Frontal cortex (tissue), 4 donors: ENCODE data around the gene ADARB2. TPM values are rescaled to one million over a fixed set of nuclear protein-coding genes. Genes with fewer than 3 reads are reported as not detected.

ENCODE experiments used
- DNase-seq, 2 donors: peaks; one replicate each; pipeline ENCODE4 v3.0.0; 2012; ENCODE audit warnings: low spot score in 2 of 2
- FAIRE-seq: peaks from 2 replicates; lab custom pipeline; 2012; peaks lifted over from hg19 to GRCh38; lab: Jason Lieb, UNC
- total RNA-seq: library from RNA; depleted of rRNA; stranded (reverse); fragments of >200 nt; gene quantifications from one replicate; pipeline ENCODE4 v1.2.3, GENCODE V29; 2014
- donor health status: control.
- donor health status: control.
- donor health status: control.

Gene ADARB2
- total RNA-seq, 1 donor from 2014 or later = 3.3 TPM

DNA sequence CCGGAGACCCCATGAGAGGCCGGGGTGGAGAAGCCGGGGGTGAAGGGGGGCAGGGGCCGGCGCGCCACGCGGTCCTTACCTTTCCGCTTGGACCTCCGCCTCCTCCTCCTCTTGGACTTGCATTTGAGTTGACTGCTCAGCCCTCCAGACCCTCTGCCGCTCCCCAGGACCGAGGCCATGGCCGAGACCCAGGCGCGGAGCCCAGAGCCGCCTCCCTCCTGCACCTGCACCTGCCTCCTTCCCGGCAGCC is 428 bp downstream of the ADARB2 start:
- DNase-seq (no peak), FAIRE-seq (no peak)

DNA sequence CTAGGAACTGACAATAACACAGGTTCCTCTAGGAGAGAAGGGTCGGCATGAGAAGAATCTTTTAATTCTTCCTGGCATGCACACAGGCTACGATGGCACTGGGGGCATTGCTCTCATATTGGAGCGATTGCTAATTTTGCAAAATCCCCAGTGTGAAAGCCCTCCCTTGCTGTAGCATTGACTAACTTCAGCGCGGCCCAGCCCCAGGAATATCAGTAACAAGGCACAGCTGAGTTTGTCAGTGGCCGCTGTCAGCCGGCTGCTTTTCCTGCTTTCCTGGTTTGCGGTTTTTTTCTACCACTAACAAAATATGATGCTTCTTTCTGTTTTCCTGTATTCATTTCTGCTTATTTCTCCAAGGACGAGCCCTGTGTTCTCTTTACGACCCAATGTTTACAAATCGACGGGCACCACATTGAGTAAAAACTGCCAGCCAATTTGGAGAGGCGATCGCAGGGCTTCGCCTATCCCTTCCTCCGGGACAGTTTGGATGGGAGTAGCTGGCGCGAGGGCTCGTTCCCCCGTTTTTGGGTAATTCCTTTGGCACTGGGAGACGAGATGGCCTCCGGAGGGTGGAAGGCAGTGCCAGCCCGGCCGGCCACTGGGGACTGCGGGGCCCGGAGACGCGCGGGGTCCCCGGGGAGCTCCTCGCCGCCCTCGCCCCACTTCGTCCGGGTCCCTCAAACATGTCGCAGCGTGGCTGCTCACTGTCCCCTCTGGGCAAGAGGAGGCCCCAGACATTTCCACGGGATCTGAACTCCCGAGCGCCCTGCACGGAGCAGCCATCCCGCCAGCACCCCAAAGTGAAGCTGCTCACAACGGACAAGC is 967 bp downstream of the ADARB2 start:
- DNase-seq = no peak
- FAIRE-seq = no peak

DNA sequence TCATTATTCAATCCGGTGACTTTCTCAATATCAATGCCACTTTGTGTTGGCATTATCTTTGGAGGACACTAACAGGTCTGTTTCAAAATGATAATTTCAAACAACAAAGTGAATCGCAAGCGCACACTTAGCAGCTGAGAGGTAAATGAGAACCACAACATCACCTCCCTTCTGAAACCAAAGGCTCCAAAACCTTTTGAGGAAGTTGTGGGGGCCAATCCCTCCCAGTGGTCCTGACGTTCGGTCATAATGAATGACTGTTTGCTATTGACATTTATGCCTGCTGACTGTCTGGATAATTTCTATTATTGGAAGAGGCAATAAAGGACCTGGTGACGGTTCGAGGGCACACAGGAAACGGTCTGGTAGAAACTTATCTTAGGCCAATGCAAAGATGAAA is 1.8 kb downstream of the ADARB2 start:
- no peak for FAIRE-seq

DNA sequence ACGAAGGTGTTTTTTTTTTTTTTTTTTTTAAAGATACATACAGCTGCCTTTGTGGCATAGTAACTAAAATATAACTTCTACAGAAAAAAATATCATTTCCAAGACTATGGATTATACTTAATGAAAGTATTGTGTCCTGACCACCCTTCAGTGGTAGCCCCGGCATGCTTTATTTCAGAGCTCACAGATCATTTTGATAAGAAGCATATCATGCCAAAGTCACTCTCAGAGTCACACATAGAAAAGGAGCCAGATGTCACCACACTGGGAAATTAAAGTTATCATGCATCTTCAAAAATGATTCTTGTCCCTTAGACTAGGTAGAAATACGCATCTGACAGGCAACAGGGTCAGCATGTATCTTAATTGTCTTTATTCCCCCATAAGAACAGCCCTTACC is 3.0 kb downstream of the ADARB2 start:
- FAIRE-seq (no peak), DNase-seq (no peak)

More for the DNA sequence above, 1.8 kb downstream of the ADARB2 start:
- DNase-seq = no peak

DNA sequence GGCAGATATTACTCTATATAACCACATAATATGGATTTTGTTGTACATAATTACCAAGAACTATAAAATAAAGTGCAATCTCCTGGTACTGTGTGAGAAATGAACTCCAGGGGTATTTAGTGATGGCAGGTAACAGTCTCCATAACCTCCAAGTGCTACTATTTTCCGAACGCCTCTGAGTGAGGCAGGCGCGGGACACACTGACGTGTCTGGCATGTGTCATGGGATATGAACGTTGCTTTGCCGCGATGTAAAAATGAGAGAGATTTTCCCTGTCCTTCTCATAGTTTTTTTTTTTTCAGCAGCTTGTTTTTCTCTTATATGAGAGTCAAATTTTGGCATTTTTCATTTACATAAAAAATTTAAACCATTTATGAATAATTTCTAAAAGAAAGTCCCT is 3.6 kb downstream of the ADARB2 start:
- no peak for DNase-seq
- no peak for FAIRE-seq

DNA sequence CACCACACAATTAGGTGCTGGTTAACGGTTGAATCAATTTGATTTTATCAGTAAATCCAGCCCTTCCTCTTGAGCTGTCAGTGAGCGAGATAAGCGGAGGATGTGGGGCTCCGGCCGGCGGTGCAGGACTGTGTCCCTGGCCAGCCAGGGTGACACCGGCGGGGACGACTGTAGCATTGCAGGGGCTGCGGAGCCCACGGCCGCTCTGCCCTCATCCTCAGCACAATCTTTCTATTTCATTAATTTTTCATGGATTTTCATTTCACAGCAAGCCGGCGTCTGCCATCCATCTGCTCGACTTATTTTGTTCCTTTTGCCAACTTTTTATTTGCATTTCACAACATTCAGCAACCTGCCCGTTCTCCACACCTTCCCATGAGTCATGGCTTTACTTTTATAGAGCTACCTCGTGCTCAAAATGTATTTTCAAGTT is 4.7 kb downstream of the ADARB2 start:
- DNase-seq (no peak), FAIRE-seq (no peak)

DNA sequence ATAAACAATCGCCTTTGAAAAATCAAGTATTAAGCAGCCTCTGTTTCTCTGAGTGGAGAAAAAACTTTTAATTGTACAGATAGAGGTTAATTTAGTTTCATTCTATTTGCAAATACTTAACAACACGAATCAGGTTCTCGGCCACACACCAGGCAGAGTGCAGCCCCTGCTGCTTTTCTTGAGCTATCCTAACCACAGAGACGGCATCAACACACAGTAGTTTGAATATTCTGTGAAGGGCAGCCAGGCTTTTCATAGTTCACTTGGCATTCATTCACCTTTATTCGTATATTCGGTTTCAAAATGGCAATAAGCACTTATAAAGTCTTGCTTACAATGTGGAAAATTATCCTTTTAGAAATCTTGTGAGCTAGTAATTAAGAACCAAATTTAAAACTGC is 5.7 kb downstream of the ADARB2 start:
- DNase-seq (no peak), FAIRE-seq (no peak)

DNA sequence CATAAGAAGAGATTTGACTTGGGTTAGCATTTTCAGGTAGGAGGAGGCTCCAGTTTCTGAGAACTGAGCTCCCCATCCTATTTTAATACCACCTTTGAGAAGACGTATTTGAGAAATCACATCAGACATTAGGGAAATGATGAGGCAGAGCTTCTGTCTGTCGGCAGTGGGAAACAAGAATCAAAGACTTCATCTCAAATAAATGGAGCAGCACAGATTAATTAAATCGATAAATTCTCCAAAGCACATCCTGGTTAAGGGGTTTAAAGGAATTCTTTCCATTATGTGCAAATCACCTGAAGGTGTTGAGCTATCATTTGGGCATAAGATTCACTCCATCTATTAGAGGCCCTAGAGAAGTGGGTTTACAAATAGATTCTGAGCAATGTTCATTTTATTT is 7.6 kb downstream of the ADARB2 start:
- FAIRE-seq = no peak
- no peak for DNase-seq

DNA sequence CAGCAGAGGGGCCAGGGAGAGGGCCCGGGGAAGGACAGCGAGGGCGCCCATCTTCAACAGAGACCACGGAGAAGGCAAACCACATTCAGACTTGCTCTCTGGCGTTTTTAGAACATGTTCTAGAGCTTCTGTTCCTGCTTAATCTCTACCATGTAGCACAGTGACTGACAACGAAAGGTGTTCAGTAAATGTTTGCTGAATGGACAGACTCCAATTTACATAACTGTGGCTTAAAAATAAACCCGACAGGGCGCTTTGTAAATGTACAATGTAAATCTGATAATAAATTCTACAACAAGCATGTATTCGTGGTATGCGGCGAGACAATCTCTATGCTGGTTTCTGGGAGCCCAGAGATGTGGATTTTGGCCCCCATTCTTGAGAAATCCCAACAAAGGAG is 10.5 kb downstream of the ADARB2 start:
- FAIRE-seq (no peak), DNase-seq (no peak)

DNA sequence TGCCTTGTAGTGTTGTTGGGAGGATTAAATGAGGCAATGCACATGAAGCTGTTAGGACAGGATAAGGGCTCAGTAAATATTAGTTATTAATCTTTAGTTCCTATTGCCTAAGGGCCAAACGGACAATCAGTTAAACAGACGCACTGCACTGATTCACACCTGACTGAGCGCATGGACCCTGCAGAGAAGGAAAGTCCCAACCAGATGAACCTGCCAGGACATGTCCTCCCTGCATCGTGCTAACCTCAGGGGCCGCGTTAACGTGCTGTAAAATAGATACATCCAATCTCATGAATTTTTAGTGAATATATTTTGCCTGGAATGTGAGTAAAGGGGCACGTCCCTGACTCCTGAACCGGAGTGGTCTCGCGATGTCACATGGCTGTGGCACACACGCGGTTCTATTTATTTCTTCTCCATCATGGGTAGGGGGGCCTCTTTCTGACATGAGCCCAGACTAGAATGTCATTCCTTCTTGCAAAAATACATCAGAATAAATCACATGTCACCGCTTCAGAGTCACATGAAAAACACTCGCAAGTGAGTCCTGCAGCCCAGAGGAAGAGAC is 12.3 kb downstream of the ADARB2 start:
- DNase-seq (no peak), FAIRE-seq (no peak)

DNA sequence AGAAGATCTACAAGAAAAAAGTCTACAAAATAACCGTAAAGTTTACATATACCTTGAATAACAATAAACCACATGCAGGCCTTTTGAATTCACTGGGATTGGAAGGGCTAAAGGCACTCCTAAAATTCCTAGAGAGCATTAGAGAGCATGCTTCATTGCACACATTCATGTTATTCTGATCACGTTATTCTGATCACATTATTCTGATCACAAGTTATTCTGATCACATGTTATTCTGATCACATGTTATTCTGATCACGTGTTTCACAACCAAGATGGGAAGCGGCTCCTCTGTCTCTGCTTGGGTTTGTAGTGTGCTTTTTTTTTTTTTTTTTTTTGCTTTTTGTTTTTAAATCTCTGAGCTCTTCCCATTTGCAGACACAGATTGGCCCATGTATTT is 20.5 kb downstream of the ADARB2 start:
- FAIRE-seq = no peak

DNA sequence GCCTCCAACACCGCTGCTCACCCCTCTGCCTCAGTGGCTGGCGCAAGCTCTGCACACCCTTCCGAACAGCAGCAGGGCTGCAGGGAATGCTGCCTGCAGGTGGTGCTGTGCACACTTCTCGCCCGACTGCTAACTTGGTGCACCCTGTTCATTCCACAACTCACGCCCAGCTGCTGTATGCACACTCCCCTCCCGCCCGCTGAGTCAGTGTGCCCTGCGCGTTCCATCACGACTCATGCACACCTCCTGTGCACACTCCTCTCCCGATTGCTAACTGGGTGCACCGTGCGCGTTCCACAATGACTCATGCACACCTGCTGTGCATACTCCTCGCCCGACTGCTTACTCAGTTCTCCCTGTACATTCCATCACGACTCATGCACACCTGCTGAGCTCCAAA is 21.5 kb downstream of the ADARB2 start:
- FAIRE-seq = no peak
- DNase-seq = no peak

More for the DNA sequence above, 20.5 kb downstream of the ADARB2 start:
- DNase-seq = no peak

DNA sequence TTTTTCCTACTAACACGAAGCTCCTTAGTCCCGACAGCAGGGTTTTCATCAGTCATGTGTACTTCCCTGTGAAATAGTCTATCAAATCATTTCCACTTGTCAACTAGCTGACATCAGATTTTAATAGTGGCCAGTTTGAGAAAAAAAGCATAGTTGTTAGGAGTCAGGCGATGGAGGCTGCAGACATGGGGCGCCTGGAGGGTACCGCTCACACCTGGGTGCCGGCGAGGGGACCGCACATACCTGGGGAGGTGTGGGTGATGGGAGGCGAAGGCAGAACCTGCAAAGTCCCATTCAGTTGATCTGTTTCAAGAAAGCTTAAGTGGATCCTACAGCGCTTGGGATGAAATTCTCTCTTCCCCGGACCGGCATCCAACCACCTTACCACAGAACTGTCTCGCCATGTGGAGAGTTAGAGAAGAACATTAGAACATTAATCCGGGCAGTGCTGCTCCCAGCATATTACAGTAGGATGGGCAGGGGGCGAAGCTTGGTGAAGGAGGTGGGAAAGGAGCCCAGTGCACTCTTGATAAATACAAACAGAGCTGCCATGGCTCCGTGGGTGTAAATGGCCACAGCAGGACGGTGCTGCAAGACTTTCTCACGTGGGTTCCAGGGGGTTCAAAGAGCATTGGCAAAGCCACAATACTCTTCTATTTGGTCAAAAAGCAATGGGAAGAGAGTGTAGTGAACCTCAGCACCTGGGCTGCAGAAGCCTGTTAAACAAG is 24.2 kb downstream of the ADARB2 start:
- FAIRE-seq (no peak), DNase-seq (no peak)

DNA sequence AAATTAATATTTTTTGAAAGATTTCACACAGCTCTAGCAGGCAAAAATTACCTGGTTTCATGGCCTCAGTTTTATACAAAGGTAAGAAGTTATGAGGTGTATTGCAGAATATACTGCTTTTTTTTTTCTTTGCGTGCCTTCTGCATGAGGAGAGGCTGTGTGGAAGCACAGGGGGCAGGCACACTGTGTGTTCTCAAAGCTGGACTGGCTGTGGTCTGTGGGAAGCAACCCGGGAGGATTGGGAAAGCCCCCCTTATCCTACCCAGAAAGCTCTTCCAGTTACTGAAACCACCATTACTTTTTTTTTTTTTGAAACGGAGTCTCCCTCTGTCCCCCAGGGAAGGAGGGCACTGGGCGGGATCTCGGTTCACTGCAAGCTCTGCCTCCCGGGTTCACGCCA is 25.0 kb downstream of the ADARB2 start:
- no peak for DNase-seq
- FAIRE-seq = no peak

DNA sequence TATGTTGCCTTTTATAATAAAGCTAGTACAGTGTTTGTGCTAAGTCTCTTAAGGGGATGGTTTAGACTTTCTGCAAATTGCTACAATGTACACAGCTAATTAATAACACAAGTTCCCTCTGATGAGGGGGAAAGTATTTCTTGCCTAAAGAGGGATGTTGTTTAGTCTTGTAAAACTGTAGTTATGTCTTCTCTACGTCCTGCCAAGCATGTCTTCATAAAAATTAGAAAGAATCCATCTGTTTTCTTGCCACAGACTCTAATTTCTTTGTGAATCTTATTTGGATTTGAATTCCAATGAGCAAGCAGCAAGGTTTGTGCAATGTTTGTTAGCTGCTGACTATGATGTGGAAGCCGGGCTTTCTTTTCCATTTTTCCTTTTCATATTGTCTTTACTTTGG is 28.2 kb downstream of the ADARB2 start:
- no peak for FAIRE-seq
- no peak for DNase-seq

DNA sequence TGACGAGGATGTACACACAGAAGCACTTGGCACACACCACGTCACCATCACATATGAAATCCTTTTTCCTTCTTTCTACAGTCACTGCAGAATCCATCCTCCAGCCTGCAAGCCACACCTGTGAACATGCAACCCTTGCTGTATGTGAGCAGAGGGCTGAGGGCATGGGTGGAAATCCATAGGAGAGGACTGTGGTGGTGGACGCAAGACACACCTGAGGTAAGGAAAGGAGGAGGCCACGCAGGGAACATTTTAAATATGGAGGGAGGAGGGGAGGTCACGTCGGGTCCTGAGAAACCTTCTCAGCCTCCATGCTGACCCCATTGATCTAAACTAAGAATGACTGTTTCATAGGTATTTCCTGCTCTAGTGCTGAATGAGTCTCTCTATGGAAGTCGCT is 28.6 kb downstream of the ADARB2 start:
- DNase-seq = no peak
- no peak for FAIRE-seq

DNA sequence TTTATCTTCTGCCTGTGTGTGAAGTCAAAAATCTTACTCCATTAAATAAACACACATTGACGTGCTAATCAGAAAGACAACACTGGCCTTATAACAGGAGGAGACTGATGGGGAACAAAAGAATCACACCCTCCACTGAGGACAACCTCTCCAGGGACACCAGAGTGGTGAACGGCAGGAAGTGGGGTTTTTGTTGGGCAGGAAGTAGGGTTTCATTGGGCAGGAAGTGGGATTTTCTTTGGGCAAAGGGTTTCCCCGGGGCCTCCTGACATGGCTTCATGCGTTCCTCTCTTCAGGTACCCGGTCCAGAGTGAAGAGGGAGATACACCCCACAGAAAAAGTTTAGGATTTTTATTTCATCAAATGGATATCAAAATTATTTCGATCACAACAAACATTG is 30.6 kb downstream of the ADARB2 start:
- FAIRE-seq (no peak), DNase-seq (no peak)

DNA sequence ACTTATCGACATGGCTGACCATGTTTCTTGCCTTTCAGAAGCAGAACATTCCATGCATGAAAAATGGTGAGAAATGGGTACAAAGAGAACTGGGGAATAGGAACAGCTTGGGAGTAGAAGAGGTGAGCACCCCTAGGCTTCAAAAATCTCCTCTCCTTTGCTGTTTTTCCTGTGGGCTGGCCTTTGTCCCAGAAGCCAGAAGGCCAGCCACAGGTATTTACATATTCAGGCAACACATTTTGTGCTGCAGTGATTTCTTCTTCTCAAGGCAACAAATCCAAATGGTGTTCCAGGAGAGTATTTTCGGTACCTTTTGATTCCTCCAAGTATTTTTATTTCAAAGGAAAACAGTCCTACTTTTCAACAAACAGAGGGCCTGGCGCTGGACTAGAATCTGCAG is 31.1 kb downstream of the ADARB2 start:
- FAIRE-seq = no peak
- no peak for DNase-seq

DNA sequence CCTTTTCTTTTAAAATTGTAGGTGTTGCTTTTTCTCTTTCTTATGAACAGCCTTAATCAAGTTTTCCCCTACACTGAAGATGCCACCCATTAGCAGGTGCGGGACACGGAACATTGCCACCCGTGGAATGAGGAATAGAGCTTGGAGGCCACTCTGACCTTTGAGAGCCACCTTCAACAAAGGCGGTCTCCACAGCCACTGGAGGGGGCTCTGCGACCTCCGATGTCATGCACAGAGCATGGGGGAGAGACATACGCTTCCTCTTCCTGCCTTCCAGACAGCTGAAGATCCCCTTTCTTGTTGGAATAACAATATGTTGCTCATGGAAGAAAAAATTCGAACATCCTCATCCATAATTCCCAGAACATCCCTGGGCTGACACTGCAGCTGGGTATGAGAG is 39.1 kb downstream of the ADARB2 start:
- DNase-seq (no peak), FAIRE-seq (no peak)

DNA sequence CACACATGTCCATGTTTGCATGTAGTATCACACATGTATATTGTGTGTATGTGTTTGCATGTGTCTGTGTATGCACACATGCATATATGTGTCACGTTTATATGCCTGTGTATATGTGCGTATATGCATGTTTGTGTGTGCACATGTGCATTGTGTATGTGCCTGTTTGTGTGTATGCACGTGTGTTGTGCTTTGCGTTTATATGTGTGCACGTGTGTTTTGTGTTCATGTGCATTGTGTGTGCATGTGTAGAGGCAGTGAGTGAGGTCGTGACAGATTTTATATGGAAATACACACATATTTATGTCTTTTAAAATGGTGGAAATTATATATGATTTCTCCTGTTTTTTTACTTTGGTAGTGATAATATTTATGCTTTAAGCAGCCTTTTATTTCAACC is 41.2 kb downstream of the ADARB2 start:
- DNase-seq = no peak

DNA sequence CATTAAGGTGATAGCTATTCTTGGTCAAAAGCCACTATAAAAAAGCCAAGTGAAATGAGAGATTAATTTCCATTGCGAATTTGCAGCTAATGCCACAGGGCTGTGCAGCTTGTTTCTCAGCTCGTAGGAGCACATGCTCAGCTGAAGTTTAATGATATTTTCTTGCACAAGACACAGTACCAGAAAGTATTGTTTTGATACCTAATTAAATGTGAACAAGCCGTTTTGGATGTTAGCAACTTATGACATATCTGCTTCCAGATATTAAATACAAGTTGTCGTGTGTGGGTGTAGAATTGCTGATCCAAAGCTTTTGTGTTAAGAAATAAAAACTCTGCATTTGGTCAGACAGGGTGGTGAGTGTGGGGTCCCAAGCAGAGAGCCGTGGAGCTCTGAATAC is 47.2 kb downstream of the ADARB2 start:
- no peak for FAIRE-seq
- DNase-seq = no peak

More for the DNA sequence above, 41.2 kb downstream of the ADARB2 start:
- no peak for FAIRE-seq
